NB4 (cell line): ENCODE data around the gene HIRA.

Experiments
- MYC ChIP-seq: IDR thresholded peaks from 2 replicates; pipeline ENCODE4 v1.6.1; 2011; ENCODE audit warnings: low read depth, low read length
- POLR2A ChIP-seq: IDR thresholded peaks from 2 replicates; pipeline ENCODE4 v1.6.1; 2011; ENCODE audit warnings: mild to moderate bottlenecking; ENCODE audit not compliant: insufficient read length; ENCODE audit errors: extremely low read depth
- TF ChIP-seq, protein P1 (sequence below): IDR thresholded peaks from one replicate; pipeline ENCODE4 v1.5.1; 2012; ENCODE audit warnings: low read depth, low read length
- TF ChIP-seq, protein P2 (sequence below): IDR thresholded peaks from 2 replicates; pipeline ENCODE4 v1.6.1; 2011; ENCODE audit warnings: low read depth, low read length

DNA sequence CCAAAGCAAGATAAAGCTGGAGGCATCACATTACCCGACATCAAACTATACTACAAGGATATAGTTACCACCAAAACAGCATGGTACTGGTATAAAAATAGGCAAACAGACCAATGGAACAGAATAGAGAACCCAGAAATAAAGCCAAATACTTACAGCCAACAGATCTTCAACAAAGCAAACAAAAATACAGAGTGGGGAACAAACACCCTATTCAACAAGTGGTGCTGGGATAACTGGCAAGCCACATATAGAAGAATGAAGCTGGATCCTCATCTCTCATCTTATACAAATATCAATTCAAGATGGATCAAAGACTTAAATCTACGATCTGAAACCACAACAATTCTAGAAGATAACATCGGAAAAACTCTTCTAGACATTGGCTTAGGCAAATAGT lies 90.0 kb downstream of the HIRA start:
- TF ChIP-seq, protein P1, sequence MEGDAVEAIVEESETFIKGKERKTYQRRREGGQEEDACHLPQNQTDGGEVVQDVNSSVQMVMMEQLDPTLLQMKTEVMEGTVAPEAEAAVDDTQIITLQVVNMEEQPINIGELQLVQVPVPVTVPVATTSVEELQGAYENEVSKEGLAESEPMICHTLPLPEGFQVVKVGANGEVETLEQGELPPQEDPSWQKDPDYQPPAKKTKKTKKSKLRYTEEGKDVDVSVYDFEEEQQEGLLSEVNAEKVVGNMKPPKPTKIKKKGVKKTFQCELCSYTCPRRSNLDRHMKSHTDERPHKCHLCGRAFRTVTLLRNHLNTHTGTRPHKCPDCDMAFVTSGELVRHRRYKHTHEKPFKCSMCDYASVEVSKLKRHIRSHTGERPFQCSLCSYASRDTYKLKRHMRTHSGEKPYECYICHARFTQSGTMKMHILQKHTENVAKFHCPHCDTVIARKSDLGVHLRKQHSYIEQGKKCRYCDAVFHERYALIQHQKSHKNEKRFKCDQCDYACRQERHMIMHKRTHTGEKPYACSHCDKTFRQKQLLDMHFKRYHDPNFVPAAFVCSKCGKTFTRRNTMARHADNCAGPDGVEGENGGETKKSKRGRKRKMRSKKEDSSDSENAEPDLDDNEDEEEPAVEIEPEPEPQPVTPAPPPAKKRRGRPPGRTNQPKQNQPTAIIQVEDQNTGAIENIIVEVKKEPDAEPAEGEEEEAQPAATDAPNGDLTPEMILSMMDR = no peak
- TF ChIP-seq POLR2A = no peak
- no peak for TF ChIP-seq MYC
- TF ChIP-seq, protein P2, sequence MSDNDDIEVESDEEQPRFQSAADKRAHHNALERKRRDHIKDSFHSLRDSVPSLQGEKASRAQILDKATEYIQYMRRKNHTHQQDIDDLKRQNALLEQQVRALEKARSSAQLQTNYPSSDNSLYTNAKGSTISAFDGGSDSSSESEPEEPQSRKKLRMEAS = no peak
